HG03025 (cell line): Measurements from ENCODE around the gene ABLIM1.

Source experiments
- ATAC-seq: cut with Tn5 transposase; IDR thresholded peaks from one replicate; pipeline ENCODE4 v1.9.1; 2021; ENCODE audit warnings: mild to moderate bottlenecking, moderate library complexity; ENCODE audit not compliant: unreplicated experiment, low FRiP score

ABLIM1 gene

DNA sequence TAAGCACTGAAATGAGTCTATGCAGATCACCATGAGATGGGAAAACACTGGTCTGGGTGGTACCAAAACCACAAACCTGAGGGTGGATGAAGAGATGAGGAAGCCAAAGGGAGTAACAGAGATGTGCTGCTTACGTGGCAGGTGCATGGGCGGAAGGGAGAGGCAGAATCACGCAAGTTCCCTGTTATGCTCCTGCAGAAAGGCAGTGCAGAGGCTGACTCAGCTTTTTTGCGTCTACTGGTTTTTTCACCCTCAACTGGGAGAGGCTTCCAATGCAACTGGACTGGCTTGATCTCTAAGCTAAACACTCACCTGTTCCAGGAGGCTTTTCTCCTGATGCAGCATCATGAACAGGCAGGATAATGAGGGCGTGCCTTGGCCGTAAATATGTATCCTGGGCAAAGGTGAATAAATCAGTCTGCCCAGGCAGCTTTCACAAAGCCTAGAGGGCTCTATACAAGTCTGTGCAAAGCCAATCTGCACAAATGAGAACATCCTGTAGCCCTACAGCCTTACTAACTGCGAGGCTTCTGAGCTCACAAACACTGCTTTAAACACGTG lies 158.4 kb downstream of the ABLIM1 start:
- ATAC-seq, result peak; percentile 28

DNA sequence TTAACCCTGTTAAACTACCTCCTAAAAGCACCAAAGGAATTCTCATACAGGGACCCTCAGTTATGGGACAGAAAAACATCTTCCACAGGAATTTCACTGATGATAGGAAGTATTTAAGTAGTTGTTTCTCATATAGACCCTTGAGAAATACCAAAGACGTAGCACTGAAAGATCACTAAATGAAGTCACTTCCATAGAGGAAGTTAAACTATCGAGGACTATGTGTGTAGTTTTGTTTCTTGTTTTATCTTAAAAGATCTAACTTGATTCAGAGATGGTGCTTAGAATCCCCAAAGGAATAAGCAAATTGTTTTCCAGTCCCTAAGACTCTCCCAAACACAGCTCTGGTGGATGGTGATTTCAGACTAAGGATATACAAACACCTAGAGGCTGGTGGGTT lies 159.0 kb downstream of the ABLIM1 start:
- peak; percentile 27 for ATAC-seq

DNA sequence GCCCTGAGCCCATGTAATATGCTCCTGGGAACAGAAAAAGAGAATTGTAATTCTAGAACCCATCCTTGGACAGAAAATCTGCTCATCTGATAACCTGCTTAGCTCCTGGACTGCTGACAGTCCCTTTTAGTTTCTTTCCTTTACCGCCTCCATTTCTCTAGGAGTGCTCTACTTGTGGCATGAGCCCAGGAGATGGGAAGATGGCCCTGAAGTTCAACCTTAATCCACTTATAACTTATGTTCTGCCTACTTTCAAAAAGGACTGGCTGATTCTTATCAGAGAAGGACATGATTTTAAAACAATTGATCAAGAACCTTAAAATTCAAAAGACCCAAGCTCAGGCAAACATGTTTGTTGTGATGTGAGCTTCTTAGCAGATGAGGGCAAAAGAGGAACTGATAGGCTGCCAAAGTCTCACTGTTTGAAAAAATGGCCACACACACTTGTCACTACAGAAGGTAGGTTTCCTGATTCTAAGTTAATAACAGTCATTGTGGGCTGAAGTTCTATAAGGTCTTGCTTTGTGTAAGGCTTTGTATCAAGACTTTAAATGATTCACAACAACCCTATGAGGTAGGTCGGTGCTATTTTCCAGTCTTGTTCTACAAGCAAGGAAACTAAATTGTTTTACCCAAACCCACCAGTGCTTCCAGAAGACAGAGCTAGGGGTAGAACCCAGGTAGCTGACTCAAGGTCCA lies 159.5 kb downstream of the ABLIM1 start:
- ATAC-seq, result peak; percentile 49

DNA sequence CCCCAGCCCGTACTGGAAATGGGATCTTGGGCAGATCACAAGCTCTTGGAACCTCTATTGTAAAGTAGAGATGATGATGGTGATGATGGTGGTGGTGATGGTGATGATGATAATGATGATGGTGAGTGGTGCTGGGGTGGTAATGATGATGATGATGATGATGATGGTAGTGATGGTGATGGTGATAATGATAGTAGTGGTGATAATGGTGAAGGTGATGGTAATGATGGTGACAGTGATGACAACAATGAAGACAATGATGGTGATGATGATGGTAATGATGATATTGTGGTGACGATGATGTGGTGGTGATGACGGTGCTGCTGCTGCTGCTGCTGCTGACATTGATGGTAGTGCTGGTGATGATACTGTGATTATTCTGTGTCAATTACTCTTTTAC lies 162.8 kb downstream of the ABLIM1 start:
- ATAC-seq, result no peak

DNA sequence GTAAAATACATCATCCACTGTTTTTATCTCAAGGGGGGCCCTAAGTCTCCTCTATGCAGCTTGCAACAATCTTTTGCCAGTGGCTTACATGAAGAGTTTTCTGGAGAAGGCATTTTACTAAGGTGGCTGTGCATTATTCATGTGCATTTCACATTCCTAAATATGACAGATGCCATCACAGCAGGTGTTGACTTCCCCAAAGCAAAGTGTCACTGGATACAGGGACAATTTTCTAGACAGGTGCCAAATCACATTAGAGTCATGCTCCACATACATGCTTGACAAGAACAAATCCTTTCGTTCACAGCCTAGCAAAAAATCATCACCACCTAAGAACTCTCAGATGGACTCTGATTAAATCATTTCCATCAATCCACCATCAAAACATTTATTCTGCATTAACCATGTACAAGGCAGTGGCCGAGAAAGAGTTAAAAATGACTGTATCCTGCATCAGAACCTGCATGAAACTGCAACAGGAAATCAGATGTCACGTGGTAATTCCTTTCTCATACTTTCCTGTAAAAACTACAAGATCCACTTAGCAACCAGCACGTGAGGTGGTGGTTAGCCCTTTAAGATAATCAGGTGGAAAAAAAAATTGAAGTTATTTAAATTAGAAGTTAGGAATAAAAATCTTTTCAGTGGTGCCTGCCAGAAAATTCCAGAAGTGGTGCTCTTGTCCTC lies 165.6 kb downstream of the ABLIM1 start:
- no peak for ATAC-seq

DNA sequence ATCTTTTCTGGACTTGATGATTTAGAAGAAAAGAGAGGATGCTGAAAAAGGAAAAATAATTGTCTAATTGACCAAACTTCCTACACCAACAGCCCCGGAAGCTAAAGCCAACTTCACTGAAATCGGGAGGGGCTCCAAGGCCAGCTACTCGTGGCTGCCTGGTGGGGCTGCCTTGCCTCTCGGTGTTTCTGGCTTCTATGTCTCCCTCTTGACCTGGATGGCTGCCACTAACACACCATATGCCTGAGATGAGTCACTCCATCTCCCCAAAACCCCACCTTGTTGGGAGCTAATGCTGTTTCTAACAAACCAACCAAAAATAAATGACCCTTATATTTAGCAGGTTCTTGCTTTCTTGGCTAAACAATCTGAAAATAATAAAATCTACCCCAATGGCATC lies 166.1 kb downstream of the ABLIM1 start:
- no peak for ATAC-seq

DNA sequence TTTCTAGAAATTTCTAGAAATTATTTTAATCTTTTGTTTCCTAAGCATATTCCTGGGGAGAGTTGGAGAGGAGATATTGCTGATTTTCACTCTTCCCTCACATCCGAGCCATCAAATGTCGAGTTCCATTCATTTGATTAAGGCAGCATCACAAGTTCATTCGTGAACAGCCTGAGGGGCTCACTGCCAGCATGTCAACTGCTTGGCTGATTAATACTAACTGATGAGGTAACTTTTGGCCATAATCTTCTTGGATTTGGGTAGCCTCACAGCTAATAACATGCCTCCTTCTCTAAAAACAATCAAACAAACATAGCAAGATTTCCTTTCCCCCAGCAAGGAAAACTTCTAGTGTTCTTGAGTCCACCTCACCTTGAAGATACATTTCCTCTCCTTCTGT lies 166.7 kb downstream of the ABLIM1 start:
- no peak for ATAC-seq

DNA sequence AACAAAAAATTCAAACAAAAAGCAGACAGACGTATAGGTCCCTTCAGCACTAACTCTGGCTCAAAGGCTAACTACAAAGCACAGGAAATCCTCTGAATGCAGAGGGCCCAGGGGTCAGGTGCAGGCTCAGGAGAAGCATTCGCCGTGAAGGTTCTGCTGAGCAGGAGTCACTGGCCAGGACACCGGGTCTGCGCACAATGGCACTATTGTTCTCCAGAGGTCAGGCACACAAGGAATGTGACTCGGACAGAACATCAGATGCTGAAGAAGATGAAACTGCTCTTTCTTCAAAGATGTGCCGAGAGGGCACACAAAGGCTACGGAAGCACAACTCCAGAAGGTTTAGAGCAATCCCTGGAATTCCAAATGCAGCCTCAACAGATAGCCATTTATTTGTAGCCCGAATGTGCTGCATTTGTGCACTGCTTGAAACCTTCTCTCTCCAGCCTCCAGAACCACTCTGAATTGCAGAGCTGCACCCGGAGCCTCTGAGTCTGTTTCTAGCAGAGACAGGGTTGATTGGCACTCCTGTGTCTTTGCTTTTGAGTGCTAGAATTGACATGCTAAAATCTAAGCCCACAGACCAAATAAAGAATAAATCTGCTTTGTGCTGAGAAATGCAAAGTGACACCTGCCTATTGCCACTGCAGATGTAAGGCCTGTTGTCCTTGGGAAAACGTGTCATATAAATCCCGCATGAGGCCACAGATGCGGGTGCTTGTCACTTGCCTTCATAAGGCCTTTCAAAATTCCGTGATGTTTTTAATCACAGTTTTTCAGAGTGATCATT lies 168.4 kb downstream of the ABLIM1 start:
- no peak for ATAC-seq

DNA sequence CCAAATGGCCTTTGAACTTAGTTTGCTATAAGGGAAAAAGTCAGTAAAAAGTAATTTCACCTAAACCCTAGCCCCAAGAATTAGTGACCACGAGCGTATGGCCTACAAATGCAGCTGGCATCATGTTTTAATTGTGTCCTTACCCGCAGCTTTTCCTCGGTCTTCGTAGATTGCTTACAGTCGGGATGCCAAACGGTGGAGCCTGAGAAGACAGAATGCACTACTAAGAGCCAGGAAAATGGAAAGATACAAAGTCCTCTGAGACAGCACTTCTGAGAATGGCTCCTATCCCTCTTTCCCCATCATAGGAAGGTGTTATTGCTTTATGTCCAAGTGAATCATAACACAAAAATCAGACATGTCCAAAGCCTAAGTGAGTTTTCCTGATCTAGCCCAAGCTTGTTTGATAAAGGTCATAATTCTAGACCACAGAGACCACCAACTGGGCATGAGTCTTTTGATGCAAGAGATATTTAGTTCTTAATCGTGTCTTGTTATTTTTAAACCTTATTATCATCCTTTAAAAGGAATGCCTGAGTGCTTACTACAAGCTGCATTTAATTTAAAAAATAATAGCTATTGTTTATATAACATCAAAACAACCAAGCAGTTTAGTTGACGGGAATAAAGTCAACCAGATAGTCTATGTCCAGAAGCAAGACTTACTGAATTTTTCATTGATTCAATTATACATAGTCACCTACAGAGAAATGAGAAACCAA lies 170.1 kb downstream of the ABLIM1 start:
- ATAC-seq, result no peak

DNA sequence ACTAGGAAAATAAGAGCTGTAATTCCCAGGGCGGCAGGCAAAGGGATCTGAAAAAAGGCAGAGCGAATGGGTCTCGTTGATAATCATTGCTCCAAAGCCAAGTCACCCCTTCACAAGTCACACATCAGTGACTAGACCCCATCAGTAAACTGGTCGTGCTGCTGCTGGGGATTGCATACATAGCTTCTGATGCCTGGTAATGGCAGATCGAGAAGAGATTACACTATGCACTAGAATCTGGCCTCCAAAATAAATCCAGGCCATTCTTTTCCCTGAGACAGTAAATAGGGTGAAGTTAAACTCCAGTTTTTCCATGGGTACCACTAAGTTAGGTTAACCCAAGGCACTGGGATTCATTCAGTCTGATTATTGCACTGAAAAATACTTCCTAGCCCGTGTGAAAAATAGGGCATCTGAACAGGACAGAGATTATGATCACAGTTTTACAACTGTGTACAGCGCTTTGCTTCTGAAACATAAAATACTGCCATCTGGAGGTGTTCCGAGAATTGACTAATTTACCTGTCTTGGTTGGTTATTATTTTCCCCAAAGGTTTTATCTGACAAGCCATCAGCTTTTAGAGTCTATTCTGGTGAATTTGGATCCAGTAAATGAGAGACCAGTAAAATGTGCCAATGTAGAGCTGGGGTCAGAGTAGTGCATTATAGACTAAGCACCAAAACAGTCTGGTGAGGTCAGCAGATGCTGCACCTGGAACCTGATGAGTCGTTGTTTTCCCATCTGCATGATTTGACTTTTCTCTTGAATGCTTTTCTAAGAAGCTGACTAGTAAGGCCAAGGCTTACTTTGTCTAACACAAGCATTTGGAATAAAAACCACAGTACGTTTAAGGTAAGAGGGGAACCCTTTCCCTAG lies 170.9 kb downstream of the ABLIM1 start:
- ATAC-seq, result no peak

DNA sequence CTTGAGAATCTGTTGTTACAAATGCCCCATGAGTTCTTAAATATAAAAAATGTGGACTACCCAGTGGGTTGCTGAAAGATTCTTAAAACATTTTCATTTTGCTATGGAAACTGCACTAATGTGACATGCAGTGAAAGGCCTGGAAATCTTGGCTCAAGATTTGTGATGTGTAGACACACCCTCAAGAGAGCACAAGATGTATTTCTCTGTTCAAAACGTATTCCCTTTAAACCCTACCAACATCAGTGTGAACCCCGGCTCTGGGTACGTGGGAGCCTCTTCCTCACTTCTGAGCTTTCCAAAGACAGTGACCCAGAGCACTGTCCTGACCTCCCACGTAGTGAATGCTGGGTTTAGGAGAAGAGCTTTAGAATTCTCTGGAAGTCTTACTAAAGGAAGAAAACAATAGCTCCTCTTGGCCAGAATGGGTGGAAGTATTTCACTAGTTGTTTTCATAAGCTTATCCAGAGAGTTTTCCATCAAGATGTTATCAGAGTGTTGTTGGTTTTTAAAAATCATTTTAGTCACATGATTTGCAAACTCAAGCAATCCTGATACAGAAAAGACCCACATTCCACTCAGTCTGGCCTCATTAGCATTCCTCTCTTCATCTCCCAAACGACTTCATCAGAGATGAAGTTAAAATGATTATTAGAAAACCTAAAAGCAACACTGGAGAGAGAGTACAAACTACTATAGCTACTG lies 172.2 kb downstream of the ABLIM1 start:
- no peak for ATAC-seq

DNA sequence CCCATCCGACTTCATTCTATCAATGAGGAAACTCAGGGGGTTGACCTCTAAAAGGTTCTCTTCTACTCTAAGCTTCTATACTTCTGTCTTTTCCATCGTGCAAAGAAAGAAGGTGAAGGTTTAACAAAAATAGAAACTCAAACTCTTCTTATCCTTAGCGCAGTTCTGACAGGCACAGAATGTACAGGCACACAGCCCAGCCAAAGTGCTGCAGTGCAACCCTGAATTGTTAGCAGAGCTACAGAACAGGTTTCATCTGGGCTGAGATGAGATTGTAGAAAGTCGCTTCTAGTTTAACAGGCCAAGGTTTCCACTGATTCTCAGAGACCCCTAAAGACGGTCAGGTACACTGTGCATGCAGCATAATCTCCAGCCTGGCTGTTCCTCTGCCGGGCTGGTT lies 174.5 kb downstream of the ABLIM1 start:
- ATAC-seq, result no peak

DNA sequence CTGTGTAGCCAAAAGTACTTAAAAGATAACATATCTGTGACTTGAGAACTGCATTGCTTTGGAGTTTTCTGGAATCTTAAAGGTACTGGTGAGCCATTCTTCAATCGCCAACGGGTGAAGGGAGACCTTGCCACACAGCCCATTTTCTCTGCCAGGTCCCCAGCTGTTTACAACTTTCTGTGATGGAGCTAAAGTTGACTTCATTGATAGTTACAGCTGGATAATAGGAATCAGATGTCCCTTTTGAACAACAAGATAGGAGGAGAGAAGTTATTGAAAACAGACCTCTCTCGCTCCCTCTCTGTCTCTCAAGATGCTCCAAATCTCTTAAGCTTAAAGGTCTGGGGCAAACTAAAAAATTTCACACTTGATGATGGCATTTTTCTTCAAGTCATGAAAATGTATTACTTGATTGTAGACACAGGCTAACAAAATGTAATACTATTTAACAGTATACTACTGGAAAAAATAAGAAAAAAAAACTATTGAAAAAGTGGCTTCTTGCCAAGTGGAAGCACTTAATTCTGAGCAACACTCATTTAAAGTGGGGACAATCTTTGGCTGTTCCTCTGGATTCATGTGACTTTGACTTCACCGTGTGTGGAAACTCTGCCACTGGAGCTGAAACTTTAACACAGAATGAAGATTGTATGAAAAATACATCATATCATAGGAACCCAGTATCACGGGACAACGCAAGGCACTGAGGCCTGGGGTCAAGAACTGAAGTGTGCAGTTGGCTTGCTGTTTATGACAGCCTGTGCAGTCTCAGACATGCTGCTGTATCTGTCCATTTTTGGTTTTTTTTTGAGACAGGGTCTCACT lies 175.4 kb downstream of the ABLIM1 start:
- no peak for ATAC-seq

DNA sequence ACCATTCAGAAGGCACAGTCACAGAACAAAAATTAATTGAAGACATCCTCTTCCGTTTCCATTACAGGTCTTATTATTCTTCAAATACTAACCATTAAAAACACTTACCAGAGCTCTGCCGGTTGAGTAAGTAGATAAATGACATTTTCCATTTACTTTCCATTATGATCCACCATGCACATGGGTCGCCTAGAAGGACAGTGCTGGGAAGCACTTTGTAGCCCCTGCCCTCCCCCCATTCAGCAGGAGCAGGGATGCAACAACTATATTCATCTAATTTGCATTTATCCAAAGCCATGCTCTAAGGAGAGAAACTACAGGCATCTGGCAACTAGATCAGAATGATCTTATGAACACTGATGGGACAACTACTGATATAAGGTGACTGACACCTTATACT lies 177.0 kb downstream of the ABLIM1 start:
- no peak for ATAC-seq

DNA sequence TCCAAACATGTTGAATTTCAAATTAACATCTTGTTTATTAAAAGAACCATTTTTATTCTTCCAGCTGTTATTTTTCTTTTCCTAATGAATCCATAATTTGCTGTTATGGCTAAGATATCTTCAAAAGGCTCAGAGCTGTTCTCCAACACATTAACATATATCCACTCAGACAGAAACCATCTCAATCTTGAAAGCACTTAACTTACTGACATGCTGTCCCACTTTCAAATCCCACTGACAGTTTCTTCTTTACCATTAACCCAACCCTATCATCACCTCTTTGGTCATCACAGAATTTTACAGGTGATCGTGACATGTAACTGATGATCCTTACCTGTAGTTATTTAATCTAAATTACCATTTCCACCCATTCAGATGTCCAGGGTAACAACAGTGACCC lies 178.2 kb downstream of the ABLIM1 start:
- ATAC-seq, result no peak

DNA sequence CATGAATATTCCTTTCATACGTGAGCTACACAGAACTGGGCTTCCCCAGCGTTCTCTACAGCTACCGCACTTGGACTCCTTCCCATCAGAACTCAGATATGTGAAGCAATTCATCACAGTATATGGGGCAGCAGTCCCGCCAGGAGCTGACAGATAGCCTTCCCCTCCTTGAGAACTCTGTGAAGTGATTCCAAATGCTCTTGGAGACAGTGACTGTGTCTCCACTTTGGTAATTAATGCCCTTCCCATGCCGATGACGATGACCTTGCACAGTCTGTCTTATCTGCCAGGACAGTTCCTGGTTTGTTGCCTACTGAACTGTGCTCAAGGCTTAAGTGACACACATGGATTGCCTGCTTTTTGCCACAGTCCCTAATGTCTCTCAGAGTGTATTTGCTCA lies 178.8 kb downstream of the ABLIM1 start:
- no peak for ATAC-seq

DNA sequence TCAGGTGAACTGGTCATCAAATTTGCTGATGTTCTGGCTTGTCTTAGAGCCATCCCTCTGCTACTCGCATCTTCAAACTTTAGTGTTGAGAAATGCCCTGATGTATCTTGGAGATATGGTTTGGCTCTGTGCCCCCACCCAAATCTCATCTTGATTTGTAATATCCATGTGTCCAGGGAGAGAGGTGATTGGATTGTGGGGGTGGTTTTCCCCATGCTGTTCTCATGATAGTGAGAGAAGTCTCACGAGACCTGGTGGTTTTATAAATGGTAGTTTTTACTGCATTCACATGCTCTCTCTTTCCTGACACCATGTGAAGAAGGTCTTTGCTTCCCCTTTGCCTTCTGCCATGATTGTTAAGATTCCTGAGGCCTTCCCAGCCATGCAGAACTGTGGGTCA lies 179.8 kb downstream of the ABLIM1 start:
- ATAC-seq, result no peak

DNA sequence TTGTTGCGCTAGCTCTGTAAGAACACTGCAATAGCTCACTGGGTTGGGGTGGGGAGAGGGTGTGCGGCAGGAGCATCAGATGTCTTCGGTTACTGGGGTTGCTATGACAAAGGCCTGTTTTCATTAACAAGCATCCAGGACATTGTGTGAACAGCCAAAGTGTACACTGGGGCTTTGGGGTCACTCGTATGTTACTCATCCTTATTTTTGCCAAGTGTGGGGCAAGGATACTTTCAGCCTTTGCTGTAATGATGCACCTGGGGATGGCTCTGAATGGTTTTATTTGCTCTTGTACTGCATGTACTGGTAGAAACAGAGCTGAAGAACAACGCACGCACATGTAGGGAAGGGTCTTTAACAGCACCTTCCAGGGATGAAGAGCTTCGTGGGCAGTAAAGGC lies 180.8 kb downstream of the ABLIM1 start:
- ATAC-seq, result no peak
